ENCODE measurements around the gene TMEM255B. TPM values are rescaled to one million over a fixed set of nuclear protein-coding genes. Genes with fewer than 3 reads are reported as not detected.

TMEM255B gene
- polyA plus RNA-seq, 3 donors: 5.1 to 7.5 (median 5.9) TPM

DNA sequence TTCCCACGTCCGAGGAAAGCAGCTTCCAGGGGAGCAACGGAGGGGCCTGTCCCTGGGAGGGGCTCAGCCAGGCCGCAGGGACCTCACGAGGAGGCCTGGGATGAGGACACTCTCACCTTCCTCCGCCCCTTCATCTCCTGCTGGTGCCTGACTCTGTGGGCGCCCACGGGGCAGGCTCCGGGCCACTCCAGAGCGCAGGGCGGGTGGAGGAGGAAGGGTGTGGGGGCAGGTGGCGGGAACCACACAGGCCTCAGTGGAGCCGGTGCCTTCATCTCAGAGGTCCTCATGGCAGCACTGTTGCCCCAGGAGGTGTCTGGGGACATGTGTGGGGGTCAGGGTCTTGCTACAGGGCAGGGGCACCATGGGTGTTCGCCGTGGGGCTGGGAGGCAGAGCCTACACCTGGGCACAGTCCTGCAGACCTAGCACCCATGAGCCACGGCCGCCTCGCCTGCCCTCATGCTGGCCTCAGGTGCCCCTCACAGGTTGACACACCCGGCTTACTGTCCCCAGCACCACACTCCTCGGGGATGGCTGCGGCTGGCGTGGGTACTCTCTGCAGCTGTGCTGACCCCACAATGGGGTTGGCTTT lies 10.1 kb upstream of the TMEM255B start:
- Mint-ChIP-seq H3K27ac (no peak overlapping the region), H3K36me3 (no peaks in the 10 kb centered on the region), H3K9me3 (peaks cover 0 to 13% (median 7%) of the 10 kb centered on the region in 7 donors), H3K27me3 (ENCODE audit: low read depth in 3 of 3) (peaks cover 10 to 24% (median 13%) of the 10 kb centered on the region in 3 donors), H3K4me1 (no peaks in the 10 kb centered on the region), H3K4me3 (no peak overlapping the region)
- Histone ChIP-seq H2AFZ (ENCODE audit: insufficient read depth, low read depth, low read length, poor library complexity, severe bottlenecking) (no peak overlapping the region), H3K79me2 (ENCODE audit: insufficient read depth, low read length) (no peaks in the 10 kb centered on the region), H3K4me3 (replicated peaks in 1 of 3; ENCODE audit: low read depth in 2 of 3, low read length in 3 of 3) (no peak overlapping the region), H3K9me3 (replicated peaks in 1 of 2; ENCODE audit: control insufficient read depth in 1 of 2, insufficient read depth in 1 of 2, low read length in 2 of 2) (peaks cover 8 to 15% of the 10 kb centered on the region in 2 donors), H3K27me3 (ENCODE audit: control insufficient read depth in 2 of 2, insufficient read depth in 2 of 2, low read length in 2 of 2) (no peaks in the 10 kb centered on the region), H3K9ac (ENCODE audit: insufficient read depth, low read length, poor library complexity, severe bottlenecking) (no peak overlapping the region), H3K4me1 (ENCODE audit: control insufficient read depth in 1 of 2, insufficient read depth in 2 of 2, low read length in 2 of 2) (no peaks in the 10 kb centered on the region), H3K4me2 (replicated peaks; ENCODE audit: extremely low read depth, low read length, poor library complexity, severe bottlenecking) (no peak overlapping the region), H4K20me1 (ENCODE audit: insufficient read depth, low read length) (no peaks in the 10 kb centered on the region), H3K27ac (ENCODE audit: low read depth in 1 of 2, low read length in 2 of 2) (no peak overlapping the region), H3K36me3 (replicated peaks in 1 of 2; ENCODE audit: control insufficient read depth in 1 of 2, insufficient read depth in 2 of 2, low read length in 2 of 2) (no peaks in the 10 kb centered on the region)
- intact Hi-C loops (cut with micrococcal nuclease): no loop called here
- TF ChIP-seq CTCF (IDR thresholded peaks at IDR 0.05): no peak
- no peak for DNase-seq
- 87% methylated on average over 8 of the region's 22 CpGs for WGBS (ENCODE audit: insufficient coverage)

GRCh38 chr13:113749507-113749906 lies 9.5 kb upstream of the TMEM255B start:
- TF ChIP-seq CTCF (IDR thresholded peaks at IDR 0.05): no peak
- Histone ChIP-seq H2AFZ (ENCODE audit: insufficient read depth, low read depth, low read length, poor library complexity, severe bottlenecking) (no peak overlapping the region), H3K27me3 (ENCODE audit: control insufficient read depth in 2 of 2, insufficient read depth in 2 of 2, low read length in 2 of 2) (no peaks in the 10 kb centered on the region), H3K4me1 (ENCODE audit: control insufficient read depth in 1 of 2, insufficient read depth in 2 of 2, low read length in 2 of 2) (no peaks in the 10 kb centered on the region), H3K4me2 (replicated peaks; ENCODE audit: extremely low read depth, low read length, poor library complexity, severe bottlenecking) (no peak overlapping the region), H3K9me3 (replicated peaks in 1 of 2; ENCODE audit: control insufficient read depth in 1 of 2, insufficient read depth in 1 of 2, low read length in 2 of 2) (peaks cover 8 to 15% of the 10 kb centered on the region in 2 donors), H3K79me2 (ENCODE audit: insufficient read depth, low read length) (no peaks in the 10 kb centered on the region), H3K9ac (ENCODE audit: insufficient read depth, low read length, poor library complexity, severe bottlenecking) (no peak overlapping the region), H4K20me1 (ENCODE audit: insufficient read depth, low read length) (no peaks in the 10 kb centered on the region), H3K4me3 (replicated peaks in 1 of 3; ENCODE audit: low read depth in 2 of 3, low read length in 3 of 3) (no peak overlapping the region), H3K27ac (ENCODE audit: low read depth in 1 of 2, low read length in 2 of 2) (no peak overlapping the region), H3K36me3 (replicated peaks in 1 of 2; ENCODE audit: control insufficient read depth in 1 of 2, insufficient read depth in 2 of 2, low read length in 2 of 2) (no peaks in the 10 kb centered on the region)
- Mint-ChIP-seq H3K4me1 (no peaks in the 10 kb centered on the region), H3K27ac (no peak overlapping the region), H3K4me3 (no peak overlapping the region), H3K9me3 (peaks cover 0 to 17% (median 7%) of the 10 kb centered on the region in 7 donors), H3K36me3 (no peaks in the 10 kb centered on the region), H3K27me3 (ENCODE audit: low read depth in 3 of 3) (peaks cover 10 to 22% (median 11%) of the 10 kb centered on the region in 3 donors)
- intact Hi-C loops (cut with micrococcal nuclease): no loop called here
- no peak for DNase-seq
- 94% methylated on average over 8 of the region's 13 CpGs for WGBS (ENCODE audit: insufficient coverage)

All from CD14-positive monocyte (primary cell).